Coronary artery (tissue), 2 donors: ENCODE measurements around the gene USP6NL.

Experiments
- DNase-seq: peaks from one replicate; pipeline ENCODE4 v3.0.0-alpha.2; 2017; ENCODE audit warnings: low spot score
- H3K27ac ChIP-seq, 2 donors: fragments of 200-600 bp; sonication (generic); one replicate each; pipeline ENCODE4 v1.5.1; 2016 to 2019
- H3K4me3 ChIP-seq: fragments of 200-600 bp; sonication (generic); 2 replicates; pipeline ENCODE4 v1.5.1; 2016; ENCODE audit warnings: mild to moderate bottlenecking, moderate library complexity
- TF ChIP-seq, protein P1 (sequence below): fragments of 200-600 bp; sonication (generic); IDR thresholded peaks from one replicate; pipeline ENCODE4 v1.5.1; 2019; ENCODE audit warnings: antibody characterized with exemption

USP6NL gene

DNA sequence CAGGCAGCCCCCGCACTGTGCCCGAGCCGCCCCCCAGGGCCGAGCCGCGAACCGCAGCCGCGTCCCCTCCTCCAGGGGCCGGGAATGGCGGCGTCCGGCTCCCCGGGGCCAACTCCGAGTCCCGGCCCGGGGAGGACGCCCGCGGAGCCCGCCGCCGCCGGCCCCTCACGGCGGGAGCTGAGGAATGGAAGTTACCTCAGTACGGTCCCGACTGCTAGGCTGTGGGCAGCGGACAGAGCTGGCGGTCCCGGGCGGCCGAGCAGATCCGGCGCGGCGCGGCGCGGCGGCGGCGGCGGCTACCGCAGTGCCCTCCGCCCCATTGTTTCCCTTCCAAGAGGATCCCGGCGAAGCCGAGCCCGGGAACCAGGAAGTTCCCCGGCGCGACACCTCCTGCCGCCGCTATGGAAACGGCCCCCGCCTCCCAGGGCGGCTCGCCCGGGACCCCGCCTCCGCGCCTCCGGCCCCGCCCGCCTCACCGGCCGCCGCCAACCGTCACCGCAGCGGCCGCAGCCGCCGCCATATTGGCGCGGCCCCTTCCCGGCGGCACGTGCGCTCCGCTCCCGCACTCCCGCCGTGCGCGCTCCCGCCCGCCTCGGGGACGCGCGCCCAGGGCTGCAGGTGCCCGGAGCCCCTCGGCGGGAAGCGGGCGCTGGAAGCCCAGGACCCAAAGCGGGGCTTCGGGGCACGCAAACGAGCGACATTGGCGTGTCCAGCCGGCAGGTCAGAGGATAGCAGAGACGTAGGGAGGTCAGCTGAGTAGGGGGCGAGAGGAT, at the start of gene USP6NL:
TSS of gene USP6NL (minus strand) at position 403 of the 773 bp plus-strand sequence. CDS start 14,016 bp downstream, outside the sequence.
- TF ChIP-seq, protein P1, sequence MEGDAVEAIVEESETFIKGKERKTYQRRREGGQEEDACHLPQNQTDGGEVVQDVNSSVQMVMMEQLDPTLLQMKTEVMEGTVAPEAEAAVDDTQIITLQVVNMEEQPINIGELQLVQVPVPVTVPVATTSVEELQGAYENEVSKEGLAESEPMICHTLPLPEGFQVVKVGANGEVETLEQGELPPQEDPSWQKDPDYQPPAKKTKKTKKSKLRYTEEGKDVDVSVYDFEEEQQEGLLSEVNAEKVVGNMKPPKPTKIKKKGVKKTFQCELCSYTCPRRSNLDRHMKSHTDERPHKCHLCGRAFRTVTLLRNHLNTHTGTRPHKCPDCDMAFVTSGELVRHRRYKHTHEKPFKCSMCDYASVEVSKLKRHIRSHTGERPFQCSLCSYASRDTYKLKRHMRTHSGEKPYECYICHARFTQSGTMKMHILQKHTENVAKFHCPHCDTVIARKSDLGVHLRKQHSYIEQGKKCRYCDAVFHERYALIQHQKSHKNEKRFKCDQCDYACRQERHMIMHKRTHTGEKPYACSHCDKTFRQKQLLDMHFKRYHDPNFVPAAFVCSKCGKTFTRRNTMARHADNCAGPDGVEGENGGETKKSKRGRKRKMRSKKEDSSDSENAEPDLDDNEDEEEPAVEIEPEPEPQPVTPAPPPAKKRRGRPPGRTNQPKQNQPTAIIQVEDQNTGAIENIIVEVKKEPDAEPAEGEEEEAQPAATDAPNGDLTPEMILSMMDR = no peak
- Histone ChIP-seq H3K27ac (peak within 1 kb of the TSS; percentile 93 to 94), H3K4me3 (peak within 1 kb of the TSS; percentile 95)
- peak; percentile 90 for DNase-seq

DNA sequence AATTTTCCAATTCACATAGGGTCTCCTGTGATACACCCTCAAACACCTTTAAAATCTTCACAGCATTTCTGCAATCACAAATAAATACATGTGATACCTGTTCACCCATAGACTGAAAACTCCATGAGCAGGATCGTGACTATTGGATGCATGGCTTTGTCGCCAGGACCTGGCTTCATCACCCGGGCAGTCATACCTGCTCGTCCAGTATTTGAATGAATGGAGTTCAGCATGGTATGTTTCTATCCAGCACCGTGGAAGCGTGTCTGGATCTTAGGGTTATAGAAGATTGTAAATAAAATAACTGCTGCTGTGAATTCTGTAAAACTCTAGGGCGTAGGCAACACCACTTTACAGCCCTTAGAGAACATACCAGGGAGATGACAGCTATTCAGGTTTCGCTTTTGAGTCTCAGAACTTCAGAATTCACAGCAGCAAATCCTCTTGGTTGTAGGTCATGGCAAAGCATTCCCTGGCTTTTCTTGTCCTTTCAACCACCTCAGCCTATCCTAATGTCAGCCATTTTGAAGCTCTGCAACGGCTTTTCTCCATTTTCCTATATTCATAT, 47.4 kb upstream of the USP6NL start:
- DNase-seq = no peak
- TF ChIP-seq, protein P1 = no peak
- Histone ChIP-seq H3K4me3 (no peak overlapping the region), H3K27ac (no peak overlapping the region)

DNA sequence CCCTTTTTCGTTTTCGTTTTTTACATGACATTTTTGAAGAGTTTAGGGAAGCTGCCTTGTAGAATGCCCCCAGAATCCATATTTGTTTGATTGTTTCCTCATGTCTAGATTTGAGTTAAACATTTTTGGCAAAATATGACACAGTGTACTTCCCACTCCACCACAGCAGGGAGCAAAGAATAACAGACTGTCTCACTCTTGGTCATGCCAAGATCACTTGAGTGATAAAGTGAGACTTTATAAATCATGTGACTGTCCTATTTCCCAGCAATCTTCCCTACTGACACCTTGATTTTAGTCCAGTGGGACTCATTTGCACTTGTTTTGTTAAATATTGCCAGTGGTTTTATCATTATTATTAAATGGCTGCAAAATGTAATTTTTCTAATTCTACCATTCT, 44.4 kb upstream of the USP6NL start:
- no peak for DNase-seq
- Histone ChIP-seq H3K4me3 (no peak overlapping the region), H3K27ac (no peak overlapping the region)
- TF ChIP-seq, protein P1 = no peak

DNA sequence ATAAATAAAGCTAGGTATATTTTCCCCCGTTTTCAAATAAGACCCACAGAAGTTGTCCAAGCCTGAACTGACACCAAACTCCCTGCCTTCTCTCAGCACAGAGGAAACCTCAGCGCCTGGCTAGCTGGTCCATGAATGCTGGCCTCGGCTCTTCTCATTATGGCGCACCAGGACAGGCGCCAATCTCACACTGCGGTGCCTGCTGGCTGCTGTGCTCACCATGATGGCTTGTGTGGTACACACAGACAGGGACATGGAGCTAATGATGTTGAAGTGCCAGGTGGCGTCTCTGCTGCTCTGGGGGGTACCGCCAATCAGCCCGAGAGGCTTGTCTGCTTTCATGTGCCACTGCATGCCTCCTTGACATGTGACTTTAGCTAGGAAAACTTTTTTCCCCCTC, 43.2 kb upstream of the USP6NL start:
- no peak for DNase-seq
- Histone ChIP-seq H3K4me3 (no peak overlapping the region), H3K27ac (no peak overlapping the region)
- TF ChIP-seq, protein P1 = no peak

DNA sequence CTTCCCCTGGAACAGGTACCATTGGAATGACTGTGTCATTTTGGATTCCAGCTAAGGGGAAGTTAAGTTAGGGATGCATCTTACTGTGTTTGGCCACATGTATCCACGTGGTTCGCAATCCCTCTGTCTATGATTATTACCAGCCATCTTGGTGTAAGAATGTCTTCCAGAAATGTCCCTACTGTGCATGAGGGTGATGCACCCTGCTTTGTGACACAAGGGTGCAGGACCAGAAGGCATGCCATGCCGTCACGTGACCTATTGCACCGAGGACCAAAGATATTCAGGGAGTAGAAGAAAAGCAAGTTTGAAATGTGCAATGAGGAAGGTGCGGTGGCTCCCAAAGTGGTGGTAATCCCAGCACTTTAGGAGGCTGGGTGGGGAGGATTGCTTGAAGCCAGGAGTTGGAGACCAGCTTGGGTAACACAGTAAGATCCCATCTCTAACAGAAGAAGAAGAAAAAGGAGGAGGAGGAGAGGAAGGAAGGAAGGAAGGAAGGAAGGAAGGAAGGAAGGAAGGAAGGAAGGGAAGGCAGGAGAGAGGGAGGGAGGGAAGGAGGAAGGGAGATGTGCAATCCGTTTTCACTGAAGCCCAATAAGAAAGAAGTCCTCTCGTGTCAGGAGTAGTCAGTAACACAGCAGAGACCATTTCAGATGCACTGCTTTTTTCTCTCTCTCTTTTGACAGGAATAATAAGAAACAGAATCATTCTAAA, 42.5 kb upstream of the USP6NL start:
- no peak overlapping the region for H3K4me3 ChIP-seq
- TF ChIP-seq, protein P1 = no peak
- H3K27ac ChIP-seq = no peak overlapping the region
- no peak for DNase-seq

DNA sequence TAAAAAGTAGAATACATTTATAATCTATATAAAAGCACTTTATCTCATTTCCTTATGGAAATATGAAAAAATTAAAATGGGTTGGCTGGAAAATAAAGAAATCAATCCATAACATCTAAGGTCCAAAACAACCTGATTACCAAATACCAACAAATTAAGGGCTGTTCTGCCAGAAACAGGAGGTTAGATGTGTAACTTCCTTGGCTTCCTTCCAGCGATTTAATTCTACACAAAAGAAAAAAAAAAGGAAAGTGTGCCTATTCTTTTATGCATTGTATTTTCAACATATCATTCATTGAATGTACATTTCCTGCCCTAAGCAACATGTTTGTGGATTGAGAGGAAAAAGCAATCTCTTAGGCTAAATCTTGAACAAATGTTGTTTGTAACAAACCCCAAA, 36.2 kb upstream of the USP6NL start:
- Histone ChIP-seq H3K4me3 (no peak overlapping the region), H3K27ac (no peak overlapping the region)
- no peak for DNase-seq
- TF ChIP-seq, protein P1 = no peak
